Left lung (tissue), 10 donors: ENCODE results near the gene ELSPBP1. TPM values are rescaled to one million over a fixed set of nuclear protein-coding genes. Genes with fewer than 3 reads are reported as not detected.

ENCODE experiments used
- ATAC-seq: fragments of 200-7000 bp; cut with Tn5 transposase; one replicate; pipeline ENCODE4 v1.9.1; 2020; ENCODE audit warnings: moderate library complexity
- DNase-seq, 4 donors: peaks; one replicate each; pipeline ENCODE4 v3.0.0-alpha.2; 2013 to 2020
- H3K27ac ChIP-seq, 2 donors: fragments of 200-600 bp; sonication (generic) in 1 of 2; one replicate each; pipeline versions ENCODE4 v1.5.0 to v1.8.0; 2020 to 2021
- H3K27me3 ChIP-seq, 2 donors: fragments of 200-600 bp; sonication (generic) in 1 of 2; one replicate each; pipeline versions ENCODE4 v1.5.0 to v1.8.0; 2020 to 2021
- H3K36me3 ChIP-seq, 2 donors: fragments of 200-600 bp; sonication (generic) in 1 of 2; one replicate each; pipeline versions ENCODE4 v1.5.0 to v1.8.0; 2020 to 2021
- H3K4me1 ChIP-seq, 2 donors: fragments of 200-600 bp; one replicate each; pipeline ENCODE4 v1.8.0; 2021
- H3K4me3 ChIP-seq, 2 donors: fragments of 200-600 bp; sonication (generic) in 1 of 2; one replicate each; pipeline versions ENCODE4 v1.5.0 to v1.8.0; 2020 to 2021; ENCODE audit warnings: mild to moderate bottlenecking in 1 of 2
- H3K9me3 ChIP-seq, 2 donors: fragments of 200-600 bp; sonication (generic) in 1 of 2; one replicate each; pipeline versions ENCODE4 v1.5.0 to v1.8.0; 2020 to 2021
- intact Hi-C, 2 donors: fragments of 100-400 bp; cut with DNase I; formaldehyde crosslinking; loops; one replicate each; pipeline versions ENCODE4 v1.11.2 to v1.14.2; 2022
- polyA plus RNA-seq, 6 donors: library from polyadenylated mRNA; unstranded; fragments of 120-200 nt; gene quantifications; one replicate each; pipeline ENCODE4 v1.2.1, GENCODE V29; 2013; ENCODE audit not compliant: insufficient read length in 6 of 6
- total RNA-seq, 2 donors: library from RNA; stranded (reverse); fragmentation: NEBNext Ultra II Directional; extraction: Animal tissue kit (Norgen Biotek cat#: 25700); gene quantifications; one replicate each; pipeline ENCODE4 v1.2.1, GENCODE V29; 2021
- TF ChIP-seq, protein P1 (sequence below), 2 donors: fragments of 200-600 bp; sonication (generic) in 1 of 2; IDR thresholded peaks; one replicate each; pipeline versions ENCODE4 v1.5.0 to v1.8.0; 2021; ENCODE audit warnings: antibody characterized with exemption in 2 of 2
- donor health status: DM: no; HTN: yes; CAD: no.
- donor health status: DM: no; HTN: no; CAD: no.

The ELSPBP1 gene
- total and polyA plus RNA-seq, 8 donors: not detected

DNA sequence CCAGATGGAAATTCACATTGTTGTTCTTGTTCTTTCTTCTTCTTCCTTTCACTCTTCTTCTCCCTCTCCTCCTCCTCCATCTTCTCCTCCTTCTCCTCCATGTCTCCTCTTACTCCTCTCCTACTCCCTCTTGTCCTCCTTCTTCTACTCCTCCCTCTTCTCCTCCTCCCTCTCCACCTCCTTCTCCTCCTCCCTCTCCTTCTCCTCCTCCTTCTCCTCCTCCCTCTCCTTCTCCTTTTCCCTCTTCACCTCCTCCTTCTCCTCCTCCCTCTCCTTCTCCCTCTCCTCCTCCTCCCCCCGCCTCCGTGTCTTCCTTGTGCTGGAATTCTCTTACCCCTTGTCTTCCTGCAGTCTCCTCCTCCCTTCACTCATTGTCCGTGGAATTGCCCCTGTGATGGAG is 31.0 kb downstream of the ELSPBP1 start:
- Histone ChIP-seq H3K4me1 (no peaks in the 10 kb centered on the region), H3K9me3 (no peaks in the 10 kb centered on the region), H3K27ac (no peak overlapping the region), H3K27me3 (peaks cover 0 to 28% of the 10 kb centered on the region in 2 donors), H3K36me3 (no peaks in the 10 kb centered on the region), H3K4me3 (no peak overlapping the region)
- TF ChIP-seq, protein P1, sequence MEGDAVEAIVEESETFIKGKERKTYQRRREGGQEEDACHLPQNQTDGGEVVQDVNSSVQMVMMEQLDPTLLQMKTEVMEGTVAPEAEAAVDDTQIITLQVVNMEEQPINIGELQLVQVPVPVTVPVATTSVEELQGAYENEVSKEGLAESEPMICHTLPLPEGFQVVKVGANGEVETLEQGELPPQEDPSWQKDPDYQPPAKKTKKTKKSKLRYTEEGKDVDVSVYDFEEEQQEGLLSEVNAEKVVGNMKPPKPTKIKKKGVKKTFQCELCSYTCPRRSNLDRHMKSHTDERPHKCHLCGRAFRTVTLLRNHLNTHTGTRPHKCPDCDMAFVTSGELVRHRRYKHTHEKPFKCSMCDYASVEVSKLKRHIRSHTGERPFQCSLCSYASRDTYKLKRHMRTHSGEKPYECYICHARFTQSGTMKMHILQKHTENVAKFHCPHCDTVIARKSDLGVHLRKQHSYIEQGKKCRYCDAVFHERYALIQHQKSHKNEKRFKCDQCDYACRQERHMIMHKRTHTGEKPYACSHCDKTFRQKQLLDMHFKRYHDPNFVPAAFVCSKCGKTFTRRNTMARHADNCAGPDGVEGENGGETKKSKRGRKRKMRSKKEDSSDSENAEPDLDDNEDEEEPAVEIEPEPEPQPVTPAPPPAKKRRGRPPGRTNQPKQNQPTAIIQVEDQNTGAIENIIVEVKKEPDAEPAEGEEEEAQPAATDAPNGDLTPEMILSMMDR (IDR thresholded peaks at IDR 0.05): no peak
- DNase-seq (no peak), ATAC-seq (no peak)
- intact Hi-C loops: no loop called here

DNA sequence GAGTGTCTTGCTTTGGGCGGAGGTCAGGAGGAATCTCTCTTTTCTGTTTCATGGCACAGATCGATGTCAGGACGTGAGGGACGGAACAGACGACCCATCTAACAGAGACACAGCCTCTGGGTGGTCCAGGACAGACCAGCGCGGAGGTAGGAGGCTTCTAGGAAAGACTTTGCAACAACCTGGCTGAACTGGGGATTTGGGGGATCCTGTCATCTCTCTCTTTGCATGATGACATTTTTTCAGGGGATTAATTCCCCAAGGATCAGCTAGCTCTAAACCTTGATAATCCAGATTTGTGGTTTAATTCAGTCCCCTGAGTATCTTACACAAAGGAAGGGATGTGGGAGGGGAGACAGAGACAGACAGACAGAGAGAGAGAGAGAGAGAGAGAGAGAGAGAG is 35.0 kb downstream of the ELSPBP1 start:
- no peak for ATAC-seq
- H3K27me3 ChIP-seq: peaks cover 0 to 39% of the 10 kb centered on the region in 2 donors
- H3K27ac ChIP-seq: no peak overlapping the region
- no peaks in the 10 kb centered on the region for H3K36me3 ChIP-seq
- intact Hi-C loops: no loop called here
- no peak for DNase-seq
- H3K4me3 ChIP-seq: no peak overlapping the region
- H3K4me1 ChIP-seq: no peaks in the 10 kb centered on the region
- TF ChIP-seq, protein P1 (IDR thresholded peaks at IDR 0.05): no peak
- no peaks in the 10 kb centered on the region for H3K9me3 ChIP-seq

DNA sequence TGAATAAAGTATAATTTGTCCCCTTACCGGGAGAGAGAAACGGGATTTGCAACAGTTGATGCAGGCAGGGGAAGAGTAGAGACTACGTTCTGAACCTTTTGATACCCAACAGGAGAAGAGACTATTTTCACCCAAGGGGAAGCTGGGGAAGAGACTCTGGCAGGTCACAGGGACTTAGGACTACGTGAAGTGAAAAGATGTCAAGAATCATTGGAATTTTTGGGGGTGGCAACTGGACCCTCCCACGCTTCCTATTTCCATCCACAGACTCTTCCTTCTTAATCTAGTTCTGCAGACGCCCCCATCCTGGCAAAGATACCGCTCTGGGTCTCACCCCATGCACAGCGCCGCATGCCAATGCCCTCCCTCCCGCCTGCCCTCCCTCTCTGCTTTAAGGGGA is 35.6 kb downstream of the ELSPBP1 start:
- H3K36me3 ChIP-seq: no peaks in the 10 kb centered on the region
- H3K27ac ChIP-seq: no peak overlapping the region
- H3K4me3 ChIP-seq: no peak overlapping the region
- peaks cover 0 to 39% of the 10 kb centered on the region in 2 donors for H3K27me3 ChIP-seq
- TF ChIP-seq, protein P1 (IDR thresholded peaks at IDR 0.05): no peak
- no peaks in the 10 kb centered on the region for H3K9me3 ChIP-seq
- ATAC-seq (no peak), DNase-seq (no peak)
- no peaks in the 10 kb centered on the region for H3K4me1 ChIP-seq
- intact Hi-C loops: no loop called here

DNA sequence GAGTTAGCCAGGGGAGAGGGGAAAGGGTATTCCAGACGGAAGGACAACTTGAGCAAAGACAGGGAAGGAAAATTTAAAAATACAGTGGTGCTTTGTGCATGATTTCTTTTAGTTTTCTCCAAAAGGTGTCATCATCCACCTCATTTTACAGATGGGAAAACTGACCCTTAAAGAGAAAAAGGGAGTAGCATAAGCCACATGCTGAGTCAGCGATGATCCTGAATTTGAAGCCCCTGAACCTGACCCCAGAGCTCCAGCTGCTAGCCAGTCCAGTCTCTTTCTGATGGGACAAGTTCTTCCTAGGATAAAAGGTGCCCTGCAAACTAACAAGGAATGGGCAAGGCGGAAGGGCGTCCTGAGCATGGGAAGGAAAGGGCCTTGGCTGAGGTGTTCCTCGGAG is 39.2 kb downstream of the ELSPBP1 start:
- DNase-seq: no peak
- ATAC-seq: no peak
- H3K27ac ChIP-seq: no peak overlapping the region
- H3K27me3 ChIP-seq: peaks cover 0 to 38% of the 10 kb centered on the region in 2 donors
- H3K4me3 ChIP-seq: no peak overlapping the region
- TF ChIP-seq, protein P1 (IDR thresholded peaks at IDR 0.05): no peak
- no peaks in the 10 kb centered on the region for H3K4me1 ChIP-seq
- H3K9me3 ChIP-seq: peaks cover 0 to 23% of the 10 kb centered on the region in 2 donors
- intact Hi-C loops: no loop called here
- H3K36me3 ChIP-seq: no peaks in the 10 kb centered on the region

DNA sequence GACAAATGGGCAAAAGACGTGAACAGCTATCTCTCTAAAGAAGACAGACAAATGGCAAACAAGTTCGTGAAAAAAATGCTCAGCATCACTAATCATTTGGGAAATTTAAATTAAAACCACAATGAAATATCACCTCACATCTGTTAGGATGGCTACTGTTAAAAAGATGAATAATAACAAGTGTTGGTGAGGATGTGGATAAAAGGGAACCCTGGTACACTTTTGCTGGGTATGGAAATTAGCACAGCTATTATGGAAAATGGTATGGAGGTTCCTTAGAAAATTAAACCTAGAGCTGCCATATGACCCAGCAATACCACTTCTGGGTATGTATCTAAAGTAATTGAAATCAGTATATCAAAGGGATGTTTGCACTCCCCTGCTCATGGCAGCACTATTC is 42.3 kb downstream of the ELSPBP1 start:
- DNase-seq (no peak), ATAC-seq (no peak)
- H3K9me3 ChIP-seq: peaks cover 0 to 23% of the 10 kb centered on the region in 2 donors
- H3K27me3 ChIP-seq: peaks cover 0 to 17% of the 10 kb centered on the region in 2 donors
- intact Hi-C loops: no loop called here
- H3K4me3 ChIP-seq: no peak overlapping the region
- H3K27ac ChIP-seq: no peak overlapping the region
- no peaks in the 10 kb centered on the region for H3K36me3 ChIP-seq
- no peaks in the 10 kb centered on the region for H3K4me1 ChIP-seq
- TF ChIP-seq, protein P1 (IDR thresholded peaks at IDR 0.05): no peak
